Loucy (cell line): ENCODE measurements around the gene SHOC2.

Experiments
- CTCF ChIP-seq: fragments of 200-600 bp; sonication (generic); conservative IDR thresholded peaks from 2 replicates; pipeline ENCODE4 v1.5.1; 2014; ENCODE audit warnings: mild to moderate bottlenecking, antibody characterized with exemption, low read length
- EZH2phosphoT487 ChIP-seq: fragments of 200-600 bp; IDR thresholded peaks from 2 replicates; pipeline ENCODE4 v1.6.1; 2018; ENCODE audit warnings: antibody characterized with exemption, mild to moderate bottlenecking, moderate library complexity, borderline replicate concordance

DNA sequence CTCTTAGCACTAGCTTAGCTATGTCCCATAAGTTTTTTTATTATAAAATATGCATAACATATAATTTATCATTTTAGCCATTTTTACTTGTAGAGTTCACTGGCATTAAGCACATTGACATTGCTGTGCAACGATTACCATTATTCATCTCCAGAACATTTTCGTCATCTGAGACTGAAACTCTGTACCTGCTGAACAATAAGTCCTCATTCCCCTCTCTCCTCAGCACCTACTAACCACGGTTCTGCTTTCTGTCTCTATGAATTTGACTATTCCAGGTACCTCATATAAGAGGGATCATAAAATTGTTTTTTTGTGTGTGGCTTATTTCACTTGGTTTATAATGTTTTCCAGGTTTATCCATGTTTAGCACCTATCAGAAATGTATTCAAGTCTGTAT, 64.1 kb downstream of the SHOC2 start:
- no peak for TF ChIP-seq CTCF
- TF ChIP-seq EZH2phosphoT487 = no peak
